HL-60/S4 treated with retinoic acid at 250 ng/mL for 4 days and 3 days (cell line): ENCODE measurements around the gene C12orf75.
"Not testable (repeated sequence)": the region's sequence is repeated elsewhere in the genome, so short reads cannot be mapped to it uniquely, and the experiment has no call there.

Source experiments
- in situ Hi-C: fragments of 300-500 bp; cut with MboI; formaldehyde crosslinking; loops from 2 replicates; pipeline ENCODE4 v1.7.0; 2022; ENCODE audit warnings: low sequenced_read_pairs

The C12orf75 gene

GRCh38 chr12:105330283-105330930 is at the start of gene C12orf75:
TSS of gene C12orf75 (plus strand) at chr12:105330691. CDS start at chr12:105330892, 201 bp downstream.
- in situ Hi-C loops: no loop called here

GRCh38 chr12:105280966-105281693 is 49.4 kb upstream of the C12orf75 start:
- in situ Hi-C loops: no loop called here

- in situ Hi-C loops: no loop called here
Observed at GRCh38 chr12:105281694-105282049, 48.8 kb upstream of the C12orf75 start.

GRCh38 chr12:105285378-105285777 is 45.1 kb upstream of the C12orf75 start:
- in situ Hi-C loops: no loop called here

- in situ Hi-C loops: no loop called here
Observed at GRCh38 chr12:105287408-105287807, 43.1 kb upstream of the C12orf75 start.

GRCh38 chr12:105288311-105288996 is 42.0 kb upstream of the C12orf75 start:
- in situ Hi-C loops: no loop called here

GRCh38 chr12:105289114-105289904 is 41.2 kb upstream of the C12orf75 start:
- in situ Hi-C loops: no loop called here

- in situ Hi-C loops: no loop called here
Observed at GRCh38 chr12:105291531-105291930, 39.0 kb upstream of the C12orf75 start.

GRCh38 chr12:105292705-105293104 is 37.8 kb upstream of the C12orf75 start:
- in situ Hi-C loops: no loop called here

- in situ Hi-C loops: no loop called here
Observed at GRCh38 chr12:105293187-105293586, 37.3 kb upstream of the C12orf75 start.

- in situ Hi-C loops: no loop called here
Observed at GRCh38 chr12:105294161-105294560, 36.3 kb upstream of the C12orf75 start.

GRCh38 chr12:105294886-105295479 is 35.5 kb upstream of the C12orf75 start:
- in situ Hi-C loops: no loop called here

GRCh38 chr12:105296116-105297089 is 34.1 kb upstream of the C12orf75 start:
- in situ Hi-C loops: no loop called here

GRCh38 chr12:105300883-105301282 is 29.6 kb upstream of the C12orf75 start:
- in situ Hi-C loops: no loop called here

GRCh38 chr12:105301696-105302095 is 28.8 kb upstream of the C12orf75 start:
- in situ Hi-C loops: no loop called here

- in situ Hi-C loops: not testable (repeated sequence)
Observed at GRCh38 chr12:105302986-105303385, 27.5 kb upstream of the C12orf75 start.

- in situ Hi-C loops: not testable (repeated sequence)
Observed at GRCh38 chr12:105304626-105305025, 25.9 kb upstream of the C12orf75 start.

GRCh38 chr12:105307601-105308314 is 22.7 kb upstream of the C12orf75 start:
- in situ Hi-C loops: not testable (repeated sequence)

GRCh38 chr12:105308839-105309238 is 21.7 kb upstream of the C12orf75 start:
- in situ Hi-C loops: not testable (repeated sequence)
